Progenitor cell of endocrine pancreas (in vitro differentiated cells): ENCODE results near the gene PRR14. TPM values are rescaled to one million over a fixed set of nuclear protein-coding genes. Genes with fewer than 3 reads are reported as not detected.
A peak's percentile ranks its signal among the peaks of the same experiment; 100 is the strongest.
"Not testable (repeated sequence)": the region's sequence is repeated elsewhere in the genome, so short reads cannot be mapped to it uniquely, and the experiment has no call there.

Source experiments
- DNase-seq: peaks from one replicate; pipeline ENCODE4 v3.0.0; 2021; ENCODE audit warnings: low spot score; ENCODE audit not compliant: unreplicated experiment
- H3K27ac Mint-ChIP-seq: 2 replicates; pipeline ENCODE4 v1.8.0; 2021; ENCODE audit warnings: mild to moderate bottlenecking, moderate library complexity, mixed read lengths
- H3K27me3 Mint-ChIP-seq: 2 replicates; pipeline ENCODE4 v1.8.0; 2021; ENCODE audit warnings: mixed read lengths
- H3K36me3 Mint-ChIP-seq: 2 replicates; pipeline ENCODE4 v1.8.0; 2022; ENCODE audit warnings: mixed read lengths; ENCODE audit not compliant: insufficient read depth
- H3K4me1 Mint-ChIP-seq: 2 replicates; pipeline ENCODE4 v1.8.0; 2021; ENCODE audit warnings: low read depth, mixed read lengths
- H3K4me3 Mint-ChIP-seq: 2 replicates; pipeline ENCODE4 v1.8.0; 2021; ENCODE audit warnings: low read depth, mild to moderate bottlenecking, moderate library complexity, mixed read lengths
- H3K9me3 Mint-ChIP-seq: 2 replicates; pipeline ENCODE4 v1.8.0; 2021; ENCODE audit warnings: low read depth, mixed read lengths
- total RNA-seq: library from RNA; stranded (reverse); gene quantifications from 2 replicates; pipeline ENCODE4 v1.2.1, GENCODE V29; 2021
- TF ChIP-seq, protein P1 (sequence below): fragments of 200-600 bp; sonication (generic); IDR thresholded peaks from one replicate; pipeline ENCODE4 v1.5.0; 2021; ENCODE audit warnings: antibody characterized with exemption, mild to moderate bottlenecking; ENCODE audit not compliant: unreplicated experiment

Gene PRR14
- total RNA-seq, 1 donor from 2014 or later: 58.7 TPM

DNA sequence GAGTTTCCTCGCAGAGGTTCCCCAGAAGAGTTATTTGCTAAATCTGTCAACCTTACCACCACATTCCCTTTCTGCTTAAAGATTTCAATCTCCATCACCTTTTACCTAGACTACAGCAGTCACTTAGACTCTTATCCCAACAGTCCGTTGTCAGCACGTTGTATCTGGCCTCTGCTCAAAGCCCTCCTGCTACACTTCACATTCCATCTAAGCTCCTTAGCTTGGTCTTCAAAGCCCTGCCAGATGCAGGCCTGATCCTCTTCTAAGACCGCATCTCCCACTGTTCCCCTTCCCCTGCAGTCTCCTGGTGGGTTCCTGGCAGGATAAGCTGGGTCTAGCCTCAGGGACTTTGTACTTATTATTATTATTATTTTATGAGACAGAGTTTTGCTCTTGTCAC lies 37.9 kb downstream of the PRR14 start:
- peaks cover 14% of the 10 kb centered on the region for H3K27me3 Mint-ChIP-seq
- H3K9me3 Mint-ChIP-seq: no peaks in the 10 kb centered on the region
- TF ChIP-seq, protein P1, sequence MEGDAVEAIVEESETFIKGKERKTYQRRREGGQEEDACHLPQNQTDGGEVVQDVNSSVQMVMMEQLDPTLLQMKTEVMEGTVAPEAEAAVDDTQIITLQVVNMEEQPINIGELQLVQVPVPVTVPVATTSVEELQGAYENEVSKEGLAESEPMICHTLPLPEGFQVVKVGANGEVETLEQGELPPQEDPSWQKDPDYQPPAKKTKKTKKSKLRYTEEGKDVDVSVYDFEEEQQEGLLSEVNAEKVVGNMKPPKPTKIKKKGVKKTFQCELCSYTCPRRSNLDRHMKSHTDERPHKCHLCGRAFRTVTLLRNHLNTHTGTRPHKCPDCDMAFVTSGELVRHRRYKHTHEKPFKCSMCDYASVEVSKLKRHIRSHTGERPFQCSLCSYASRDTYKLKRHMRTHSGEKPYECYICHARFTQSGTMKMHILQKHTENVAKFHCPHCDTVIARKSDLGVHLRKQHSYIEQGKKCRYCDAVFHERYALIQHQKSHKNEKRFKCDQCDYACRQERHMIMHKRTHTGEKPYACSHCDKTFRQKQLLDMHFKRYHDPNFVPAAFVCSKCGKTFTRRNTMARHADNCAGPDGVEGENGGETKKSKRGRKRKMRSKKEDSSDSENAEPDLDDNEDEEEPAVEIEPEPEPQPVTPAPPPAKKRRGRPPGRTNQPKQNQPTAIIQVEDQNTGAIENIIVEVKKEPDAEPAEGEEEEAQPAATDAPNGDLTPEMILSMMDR: no peak
- H3K4me1 Mint-ChIP-seq: peaks cover 4% of the 10 kb centered on the region
- no peak overlapping the region for H3K4me3 Mint-ChIP-seq
- no peak overlapping the region for H3K27ac Mint-ChIP-seq
- H3K36me3 Mint-ChIP-seq: no peaks in the 10 kb centered on the region
- DNase-seq: no peak

- no peak for DNase-seq
- Mint-ChIP-seq H3K27me3 (peaks cover 14% of the 10 kb centered on the region), H3K9me3 (no peaks in the 10 kb centered on the region), H3K27ac (peak overlapping the region; percentile 21), H3K4me1 (peaks cover 8% of the 10 kb centered on the region), H3K4me3 (no peak overlapping the region), H3K36me3 (no peaks in the 10 kb centered on the region)
- TF ChIP-seq, protein P1: no peak
These were observed 41.1 kb downstream of the PRR14 start for GRCh38 chr16:30691907-30692306.

DNA sequence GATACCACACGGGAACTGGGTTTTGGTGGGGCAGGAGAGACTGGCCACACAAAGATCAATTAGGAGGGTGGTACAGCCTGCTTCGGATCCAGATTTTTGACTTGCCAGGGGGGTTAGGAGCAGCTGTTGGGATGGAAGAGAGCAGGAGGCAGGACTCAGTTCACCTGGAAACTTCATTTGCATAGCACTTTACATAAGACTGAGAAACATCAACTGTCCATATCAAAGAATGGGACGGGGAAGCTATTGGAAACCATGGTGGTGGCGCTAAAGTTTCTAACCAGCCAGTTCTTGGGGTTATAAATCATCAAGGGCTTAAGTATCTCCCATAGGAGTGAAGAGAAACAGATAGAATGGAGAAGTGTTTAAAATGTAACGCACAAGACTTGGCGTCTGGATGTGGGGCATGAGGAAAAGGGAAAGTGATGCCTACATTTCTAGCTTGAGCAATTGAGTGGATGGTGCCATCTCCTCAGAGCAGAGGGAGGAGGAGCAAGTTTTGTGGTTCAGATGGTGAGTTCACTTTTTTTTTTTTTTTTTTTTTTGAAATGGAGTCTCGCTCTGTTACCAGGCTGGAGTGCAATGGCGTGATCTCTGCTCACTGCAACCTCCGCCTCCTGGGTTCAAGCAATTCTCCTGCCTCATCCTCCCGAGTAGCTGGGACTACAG lies 41.8 kb downstream of the PRR14 start:
- H3K27me3 Mint-ChIP-seq: peaks cover 14% of the 10 kb centered on the region
- H3K27ac Mint-ChIP-seq: no peak overlapping the region
- H3K36me3 Mint-ChIP-seq: no peaks in the 10 kb centered on the region
- no peak overlapping the region for H3K4me3 Mint-ChIP-seq
- DNase-seq: no peak
- H3K4me1 Mint-ChIP-seq: peaks cover 13% of the 10 kb centered on the region
- H3K9me3 Mint-ChIP-seq: no peaks in the 10 kb centered on the region
- TF ChIP-seq, protein P1: no peak

- peaks cover 23% of the 10 kb centered on the region for H3K4me1 Mint-ChIP-seq
- H3K27ac Mint-ChIP-seq: peak overlapping the region; percentile 10
- H3K36me3 Mint-ChIP-seq: peaks cover 3% of the 10 kb centered on the region
- H3K4me3 Mint-ChIP-seq: no peak overlapping the region
- H3K27me3 Mint-ChIP-seq: peaks cover 11% of the 10 kb centered on the region
- TF ChIP-seq, protein P1: no peak
- no peak for DNase-seq
- H3K9me3 Mint-ChIP-seq: no peaks in the 10 kb centered on the region
These were observed 44.4 kb downstream of the PRR14 start for GRCh38 chr16:30694926-30695693.

GRCh38 chr16:30696646-30697045 lies 45.9 kb downstream of the PRR14 start:
- H3K27me3 Mint-ChIP-seq: not testable (repeated sequence)

More at GRCh38 chr16:30696646-30697045, 45.9 kb downstream of the PRR14 start:
- H3K27ac Mint-ChIP-seq, H3K9me3 Mint-ChIP-seq, DNase-seq, H3K4me3 Mint-ChIP-seq, H3K36me3 Mint-ChIP-seq: not testable (repeated sequence)
- H3K4me1 Mint-ChIP-seq: peaks cover 26% of the 10 kb centered on the region
